Activated naive CD4-positive, alpha-beta T cell treated with anti-CD3 and anti-CD28 coated beads, Interleukin-2, amount 50 U/mL, for 72 hours (primary cell): Measurements from ENCODE around the gene TFCP2L1. TPM values are rescaled to one million over a fixed set of nuclear protein-coding genes. Genes with fewer than 3 reads are reported as not detected.

ENCODE experiments used
- ATAC-seq, 2 donors: fragments of 150-1000 bp; cut with Tn5 transposase; 2 replicates each; pipeline ENCODE4 v1.10.0; 2021; ENCODE audit warnings: mild to moderate bottlenecking in 2 of 2, moderate library complexity in 2 of 2
- DNase-seq, 2 donors: peaks; one replicate each; pipeline ENCODE4 v3.0.0; 2021 to 2022; ENCODE audit warnings: low spot score in 2 of 2
- H3K27ac Mint-ChIP-seq, 2 donors: one replicate each; pipeline ENCODE4 v1.8.0; 2022; ENCODE audit warnings: mild to moderate bottlenecking in 2 of 2, mixed read lengths in 2 of 2
- H3K36me3 Mint-ChIP-seq, 2 donors: one replicate each; pipeline ENCODE4 v1.8.0; 2022; ENCODE audit warnings: mixed read lengths in 2 of 2
- H3K9me3 Mint-ChIP-seq, 2 donors: one replicate each; pipeline ENCODE4 v1.8.0; 2022; ENCODE audit warnings: mixed read lengths in 2 of 2
- total RNA-seq, 2 donors: library from RNA; stranded (reverse); gene quantifications; one replicate each; pipeline ENCODE4 v1.2.3, GENCODE V29; 2022

Gene TFCP2L1
- total RNA-seq, 2 donors from 2014 or later: 0.06 TPM; not detected in 1

- ATAC-seq: no peak
- Mint-ChIP-seq H3K9me3 (no peaks in the 10 kb centered on the region), H3K36me3 (no peaks in the 10 kb centered on the region), H3K27ac (peak overlapping the region in 1 of 2 donors; percentile 44)
- DNase-seq: no peak
These were observed 98.7 kb downstream of the TFCP2L1 start for GRCh38 chr2:121186261-121186660.

GRCh38 chr2:121185571-121186074, 99.4 kb downstream of the TFCP2L1 start:
- no peak for DNase-seq
- no peaks in the 10 kb centered on the region for H3K9me3 Mint-ChIP-seq
- no peak for ATAC-seq
- no peaks in the 10 kb centered on the region for H3K36me3 Mint-ChIP-seq
- H3K27ac Mint-ChIP-seq: peak overlapping the region in 1 of 2 donors; percentile 44

GRCh38 chr2:121185111-121185510, 99.9 kb downstream of the TFCP2L1 start:
- H3K27ac Mint-ChIP-seq: no peak overlapping the region
- no peak for DNase-seq
- ATAC-seq: no peak
- H3K36me3 Mint-ChIP-seq: no peaks in the 10 kb centered on the region
- no peaks in the 10 kb centered on the region for H3K9me3 Mint-ChIP-seq

- ATAC-seq: no peak
- Mint-ChIP-seq H3K27ac (no peak overlapping the region), H3K9me3 (no peaks in the 10 kb centered on the region), H3K36me3 (no peaks in the 10 kb centered on the region)
- no peak for DNase-seq
These were observed 100.6 kb downstream of the TFCP2L1 start for GRCh38 chr2:121184248-121184862.

GRCh38 chr2:121182520-121182919, 102.5 kb downstream of the TFCP2L1 start:
- H3K36me3 Mint-ChIP-seq: no peaks in the 10 kb centered on the region
- DNase-seq (no peak), ATAC-seq (no peak)
- H3K9me3 Mint-ChIP-seq: no peaks in the 10 kb centered on the region
- no peak overlapping the region for H3K27ac Mint-ChIP-seq

- no peaks in the 10 kb centered on the region for H3K9me3 Mint-ChIP-seq
- DNase-seq (no peak), ATAC-seq (no peak)
- no peak overlapping the region for H3K27ac Mint-ChIP-seq
- H3K36me3 Mint-ChIP-seq: no peaks in the 10 kb centered on the region
These were observed 105.5 kb downstream of the TFCP2L1 start for GRCh38 chr2:121179467-121179866.

GRCh38 chr2:121178730-121179129, 106.3 kb downstream of the TFCP2L1 start:
- Mint-ChIP-seq H3K9me3 (no peaks in the 10 kb centered on the region), H3K27ac (no peak overlapping the region), H3K36me3 (no peaks in the 10 kb centered on the region)
- DNase-seq (no peak), ATAC-seq (no peak)

- DNase-seq (no peak), ATAC-seq (no peak)
- Mint-ChIP-seq H3K36me3 (no peaks in the 10 kb centered on the region), H3K9me3 (no peaks in the 10 kb centered on the region), H3K27ac (no peak overlapping the region)
These were observed 107.1 kb downstream of the TFCP2L1 start for GRCh38 chr2:121177896-121178295.

- DNase-seq: no peak
- no peak for ATAC-seq
- Mint-ChIP-seq H3K27ac (no peak overlapping the region), H3K9me3 (peaks cover 7 to 16% of the 10 kb centered on the region in 2 donors), H3K36me3 (peaks cover 9 to 22% of the 10 kb centered on the region in 2 donors)
These were observed 109.7 kb downstream of the TFCP2L1 start for GRCh38 chr2:121175326-121175725.

- no peak for DNase-seq
- H3K9me3 Mint-ChIP-seq: peaks cover 7 to 16% of the 10 kb centered on the region in 2 donors
- peaks cover 9 to 26% of the 10 kb centered on the region in 2 donors for H3K36me3 Mint-ChIP-seq
- H3K27ac Mint-ChIP-seq: no peak overlapping the region
- ATAC-seq: no peak
These were observed 111.2 kb downstream of the TFCP2L1 start for GRCh38 chr2:121173806-121174205.

GRCh38 chr2:121173112-121173511, 111.9 kb downstream of the TFCP2L1 start:
- no peak overlapping the region for H3K27ac Mint-ChIP-seq
- peaks cover 7 to 16% of the 10 kb centered on the region in 2 donors for H3K9me3 Mint-ChIP-seq
- DNase-seq (no peak), ATAC-seq (no peak)
- peaks cover 9 to 26% of the 10 kb centered on the region in 2 donors for H3K36me3 Mint-ChIP-seq

- H3K27ac Mint-ChIP-seq: no peak overlapping the region
- H3K36me3 Mint-ChIP-seq: peaks cover 9 to 26% of the 10 kb centered on the region in 2 donors
- ATAC-seq (no peak), DNase-seq (no peak)
- peaks cover 7 to 16% of the 10 kb centered on the region in 2 donors for H3K9me3 Mint-ChIP-seq
These were observed 112.5 kb downstream of the TFCP2L1 start for GRCh38 chr2:121172456-121172855.

GRCh38 chr2:121171625-121172119, 113.3 kb downstream of the TFCP2L1 start:
- no peak overlapping the region for H3K27ac Mint-ChIP-seq
- peaks cover 7 to 16% of the 10 kb centered on the region in 2 donors for H3K9me3 Mint-ChIP-seq
- H3K36me3 Mint-ChIP-seq: peaks cover 9 to 26% of the 10 kb centered on the region in 2 donors
- DNase-seq (no peak), ATAC-seq (peak; percentile 68 to 94)

- no peak for DNase-seq
- Mint-ChIP-seq H3K9me3 (peaks cover 7 to 16% of the 10 kb centered on the region in 2 donors), H3K27ac (no peak overlapping the region), H3K36me3 (peaks cover 9 to 26% of the 10 kb centered on the region in 2 donors)
- ATAC-seq: no peak
These were observed 114.4 kb downstream of the TFCP2L1 start for GRCh38 chr2:121170577-121170976.

GRCh38 chr2:121167411-121167810, 117.6 kb downstream of the TFCP2L1 start:
- no peak overlapping the region for H3K27ac Mint-ChIP-seq
- DNase-seq: no peak
- peaks cover 14 to 25% of the 10 kb centered on the region in 2 donors for H3K36me3 Mint-ChIP-seq
- peaks cover 10 to 20% of the 10 kb centered on the region in 2 donors for H3K9me3 Mint-ChIP-seq
- ATAC-seq: no peak
